Suppressor macrophage (primary cell): ENCODE measurements around the gene CAPN5.
A peak's percentile ranks its signal among the peaks of the same experiment; 100 is the strongest.
"Not testable (repeated sequence)": the region's sequence is repeated elsewhere in the genome, so short reads cannot be mapped to it uniquely, and the experiment has no call there.

ENCODE experiments used
- DNase-seq, 4 experiments: peaks; one replicate each; pipeline ENCODE4 v3.0.0-alpha.2; 2020 to 2022
- total RNA-seq, 17 experiments: gene quantifications; one replicate each; lab custom pipeline; 2026; ENCODE audit warnings: mixed read lengths in 6 of 17, inconsistent platforms in 3 of 17; lab: John Stamatoyannopoulos, UW

The CAPN5 gene
- 0.21 to 6.0 (median 2.2) reads per million in 17 experiments for total RNA-seq

DNA sequence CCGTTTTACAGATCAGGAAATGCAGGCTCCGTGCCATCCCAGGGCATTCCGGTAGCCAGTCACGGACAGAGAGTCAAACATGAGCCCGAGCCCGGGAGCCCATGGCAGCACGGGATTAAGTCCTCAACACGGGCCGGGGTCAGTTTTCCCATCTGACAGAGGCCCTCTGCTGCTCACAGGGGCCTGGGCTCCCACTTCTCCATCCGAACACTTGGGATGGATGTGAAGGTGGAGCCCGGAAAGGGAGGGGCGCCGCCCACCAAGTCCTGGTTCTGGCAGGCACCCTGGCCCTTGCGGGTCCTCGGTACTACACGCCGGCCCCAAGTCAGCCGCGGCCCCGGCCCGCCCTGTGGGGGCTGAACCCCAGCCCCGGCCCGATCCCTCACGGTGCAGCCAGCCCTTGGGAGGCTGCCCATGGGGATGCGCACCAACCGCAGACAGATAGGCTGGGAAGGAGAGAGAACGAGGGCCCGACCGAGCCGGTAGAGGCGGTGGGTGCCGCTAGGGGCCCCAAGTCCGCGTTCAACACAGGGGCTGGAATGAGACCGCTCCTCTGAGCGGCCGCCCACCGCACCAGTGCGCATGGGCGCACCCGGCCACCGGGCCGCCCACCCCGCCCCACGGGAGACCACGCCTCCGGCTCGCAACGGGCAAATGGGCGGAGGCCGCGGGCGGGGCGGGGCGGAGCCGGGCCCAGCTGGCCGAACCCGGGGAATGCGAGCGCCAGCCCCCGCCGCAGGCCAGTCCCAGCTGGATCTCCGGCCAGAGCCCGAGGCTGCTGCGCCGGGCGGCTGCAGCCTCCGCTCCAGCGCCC, at the start of gene CAPN5:
TSS of gene CAPN5 (plus strand) at position 743 of the 814 bp plus-strand sequence. CDS start 17,916 bp downstream, outside the sequence.
- DNase-seq = peak; percentile 91 to 98 (median 96)

DNA sequence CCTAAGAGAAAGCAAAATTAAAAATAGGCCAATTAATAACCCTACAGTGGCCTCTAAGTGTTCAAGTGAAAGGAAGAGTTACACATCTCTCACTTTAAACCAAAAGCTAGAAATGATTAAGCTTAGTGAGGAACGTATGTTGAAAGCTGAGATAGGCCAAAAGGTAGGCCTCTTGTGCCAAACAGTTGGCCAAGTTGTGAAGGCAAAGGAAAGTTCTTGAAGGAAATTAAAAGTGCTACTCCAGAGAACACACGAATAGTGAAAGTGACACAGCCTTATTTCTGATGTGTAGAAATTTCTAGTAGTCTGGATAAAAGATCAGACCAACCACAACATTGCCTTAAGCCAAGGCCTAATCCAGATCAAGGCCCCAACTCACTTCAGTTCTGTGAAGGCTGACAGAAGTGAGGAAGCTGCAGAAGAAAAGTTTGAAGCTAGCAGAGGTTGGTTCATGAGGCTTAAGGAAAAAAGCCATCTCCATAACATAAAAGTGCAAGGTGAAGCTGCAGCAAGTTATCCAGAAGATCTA, 48.3 kb upstream of the CAPN5 start:
- not testable (repeated sequence) for DNase-seq

DNA sequence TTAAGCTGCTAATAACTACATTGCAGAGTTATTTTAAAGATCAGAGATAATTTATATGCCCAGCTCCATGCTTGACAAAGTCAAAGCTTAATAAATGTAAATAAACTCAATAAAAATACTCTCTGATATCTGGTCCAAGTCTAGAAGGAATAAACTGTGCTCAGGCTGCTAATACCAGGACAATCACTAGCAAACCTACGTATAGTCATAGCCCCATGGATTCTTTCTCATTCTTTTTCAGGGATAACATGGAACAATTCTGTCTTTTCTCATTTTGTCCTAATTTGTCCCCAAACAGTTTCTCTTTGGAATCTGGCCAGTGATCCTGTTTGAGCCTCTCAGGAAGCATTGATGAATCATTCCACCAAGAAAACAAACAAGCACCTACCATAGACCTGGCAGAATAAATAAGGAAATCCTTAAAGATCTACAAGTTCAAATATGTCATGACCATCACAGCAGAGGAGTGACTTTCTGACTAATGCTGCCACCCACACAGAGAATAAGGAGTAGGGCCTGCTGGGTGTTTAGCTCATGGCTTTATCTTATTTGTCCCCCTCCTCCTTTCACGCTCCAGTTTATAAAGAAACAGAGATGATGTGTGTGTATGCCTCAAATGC, 46.7 kb upstream of the CAPN5 start:
- DNase-seq = peak in 2 of 4 experiments; percentile 34 to 44

DNA sequence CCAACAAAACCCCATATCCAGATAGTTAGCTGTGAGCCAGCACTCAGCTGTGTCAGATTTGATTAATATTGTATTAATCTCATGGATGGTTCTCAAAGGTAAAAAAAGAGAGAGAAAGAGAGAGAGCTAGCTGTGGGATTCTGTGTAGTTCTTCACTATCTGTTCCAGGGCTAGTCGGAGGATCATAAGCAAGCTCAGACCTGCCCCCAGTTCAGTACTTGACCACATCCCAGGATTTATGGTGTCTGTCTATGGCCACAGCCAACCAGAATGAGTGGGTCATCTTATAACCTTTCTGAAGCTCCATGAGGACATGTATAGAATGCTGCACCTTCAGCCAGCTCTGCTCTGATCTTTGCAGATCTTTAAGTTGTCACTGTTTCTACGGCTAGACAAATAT, 46.0 kb upstream of the CAPN5 start:
- DNase-seq = no peak

DNA sequence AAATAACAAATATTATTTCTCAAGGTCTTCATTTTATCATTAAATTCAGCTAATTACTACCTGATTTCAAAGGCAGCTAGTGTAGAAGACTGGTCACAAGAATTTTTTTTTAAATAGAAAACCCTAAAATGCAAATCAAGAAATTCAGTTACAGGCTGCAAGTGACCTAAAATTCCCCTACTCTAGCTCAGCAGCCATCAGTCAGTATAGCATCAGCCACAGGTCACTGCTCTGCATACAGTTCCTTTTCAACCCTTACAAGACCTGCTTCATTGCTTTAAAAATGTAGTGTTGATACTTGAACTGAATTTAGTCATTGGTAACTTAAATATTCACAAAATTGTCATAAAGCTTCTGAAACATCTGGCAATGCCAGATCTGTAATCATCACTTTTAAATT, 42.0 kb upstream of the CAPN5 start:
- DNase-seq = no peak

DNA sequence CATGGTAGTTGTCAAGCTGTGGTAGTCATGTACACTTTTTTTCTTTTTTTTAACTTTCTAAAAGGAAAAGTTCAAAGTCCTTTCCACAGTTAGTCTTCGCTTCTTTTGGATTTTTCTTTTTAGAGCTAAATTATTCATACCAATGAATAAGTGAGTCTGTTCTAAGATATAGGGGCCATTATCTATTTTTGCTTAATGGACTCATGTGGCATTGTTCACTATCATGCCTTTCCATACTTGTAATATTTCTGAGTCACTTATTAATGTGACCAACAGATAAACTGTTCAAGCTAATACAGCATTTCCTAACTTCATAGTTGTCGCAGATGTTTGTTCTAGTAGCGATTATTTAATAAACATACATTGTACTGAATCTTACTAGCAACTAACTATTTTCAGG, 40.5 kb upstream of the CAPN5 start:
- DNase-seq = no peak

DNA sequence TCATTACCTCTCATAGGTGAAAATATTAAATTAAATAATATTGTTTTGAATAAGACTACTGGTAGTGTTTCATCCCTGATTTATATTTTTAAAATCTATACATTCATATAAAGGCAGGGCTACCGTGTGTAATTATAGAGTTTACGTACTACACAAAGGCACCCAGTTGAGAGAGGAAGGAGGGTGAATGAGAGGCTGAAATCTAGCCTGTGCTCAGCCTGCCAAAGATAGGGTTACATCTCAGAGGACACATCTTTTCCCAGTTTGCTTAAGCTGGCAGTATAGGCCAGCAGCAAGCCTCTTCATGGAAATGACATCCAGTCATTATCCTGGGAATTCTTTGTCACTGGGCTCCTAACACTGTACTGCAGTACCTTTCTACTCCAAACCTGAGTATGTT, 40.0 kb upstream of the CAPN5 start:
- DNase-seq = no peak

DNA sequence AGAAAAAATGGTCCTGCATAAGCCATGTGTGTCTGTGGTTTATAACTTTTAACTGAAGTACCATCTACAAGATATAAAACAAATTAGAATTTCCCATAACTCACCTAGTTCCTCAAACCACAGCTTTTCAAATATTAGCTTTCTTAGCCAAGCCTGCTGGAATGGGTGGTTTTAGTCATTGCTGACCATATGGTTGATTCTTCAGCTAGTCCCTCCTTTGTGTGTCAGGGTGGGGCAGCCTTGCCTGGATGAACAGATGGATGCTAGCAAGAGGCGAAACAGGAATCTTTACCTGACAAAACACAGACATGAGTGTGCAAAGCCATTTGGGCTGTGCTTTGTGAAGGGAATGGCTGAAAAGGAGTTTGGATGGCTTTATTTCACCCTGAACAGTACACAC, 39.5 kb upstream of the CAPN5 start:
- DNase-seq = no peak

DNA sequence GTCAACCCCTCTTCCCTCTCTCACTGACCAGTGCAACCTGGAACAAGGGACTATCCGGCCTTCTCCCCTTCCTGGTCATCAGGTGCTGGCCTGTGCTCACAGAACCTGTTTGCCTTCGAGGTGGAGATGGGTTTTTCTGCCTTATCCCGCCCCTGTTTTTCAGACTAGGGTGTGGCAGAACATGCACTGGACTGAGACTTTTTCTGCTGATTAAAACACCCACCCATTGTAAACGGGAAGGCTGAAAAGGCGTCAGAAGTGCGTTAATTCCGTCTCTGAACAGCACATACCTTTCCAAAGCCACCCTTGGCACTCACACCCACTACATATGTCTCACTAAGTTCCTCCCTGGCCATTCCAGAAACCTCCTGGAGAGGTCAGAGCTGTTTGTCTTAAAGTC, 36.9 kb upstream of the CAPN5 start:
- DNase-seq = no peak

DNA sequence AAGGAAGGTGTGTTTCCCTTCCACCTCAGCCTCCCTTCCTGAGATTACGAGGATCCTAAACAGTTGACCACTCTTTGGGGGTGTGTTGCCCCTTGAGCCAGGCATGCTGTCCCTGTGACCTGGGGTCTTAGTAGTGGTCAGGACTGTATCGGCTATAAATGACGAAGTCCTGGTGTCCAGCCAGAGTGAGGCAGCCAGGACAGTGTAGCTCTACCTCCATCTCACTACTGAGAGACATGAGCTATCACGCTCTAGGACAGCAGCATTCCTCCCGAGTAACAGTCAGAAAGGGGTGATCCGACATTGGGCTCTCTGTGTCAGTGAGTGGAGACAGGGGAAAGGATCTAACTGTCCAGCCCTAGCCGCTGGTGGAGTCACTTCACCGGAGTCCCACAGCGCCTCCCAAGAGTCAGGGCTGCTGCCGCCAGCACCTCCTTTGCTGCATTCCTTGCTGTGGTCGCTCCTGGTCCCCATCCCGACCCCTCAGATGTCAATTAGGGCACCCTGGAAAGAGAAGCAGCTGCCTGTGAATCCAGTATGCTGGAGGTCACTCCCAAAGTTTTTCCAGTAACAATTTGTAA, 35.8 kb upstream of the CAPN5 start:
- no peak for DNase-seq

DNA sequence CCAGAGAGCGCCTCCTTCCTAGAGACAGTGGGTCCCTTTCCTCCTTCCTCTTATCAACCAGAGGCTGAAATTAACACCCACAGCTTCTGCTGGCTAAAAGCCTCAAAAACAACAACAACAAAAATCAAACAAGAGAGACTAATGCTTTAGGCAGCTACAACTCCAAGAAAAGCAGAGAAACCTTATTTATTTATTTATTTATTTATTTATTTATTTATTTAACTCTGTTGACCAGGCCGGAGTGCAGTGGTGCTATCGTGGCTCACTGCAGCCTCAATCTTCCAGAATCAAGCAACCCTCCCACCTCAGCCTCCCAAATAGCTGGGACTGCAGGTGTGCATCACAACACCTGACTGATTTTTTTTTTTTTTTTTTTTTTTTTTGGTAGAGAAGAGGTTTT, 35.2 kb upstream of the CAPN5 start:
- no peak for DNase-seq

DNA sequence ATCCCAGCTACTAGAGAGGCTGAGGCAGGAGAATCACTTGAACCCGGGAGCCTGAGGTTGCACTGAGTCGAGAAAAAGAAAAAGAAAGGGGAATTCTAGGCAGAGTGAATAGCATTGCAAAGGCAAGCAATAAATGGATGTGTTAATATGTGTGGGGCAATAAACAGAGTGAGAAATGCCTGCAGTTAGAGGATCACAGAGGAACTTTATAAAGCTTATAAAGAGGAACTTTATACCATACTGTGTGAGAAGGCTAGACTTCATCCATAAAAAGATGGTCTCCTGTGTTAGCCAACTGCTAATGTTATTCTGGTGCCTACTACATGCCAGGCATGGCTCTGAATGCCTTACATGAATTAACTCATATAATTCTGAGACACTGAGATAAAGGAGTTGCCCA, 31.7 kb upstream of the CAPN5 start:
- DNase-seq = peak in 2 of 4 experiments; percentile 34 to 53

DNA sequence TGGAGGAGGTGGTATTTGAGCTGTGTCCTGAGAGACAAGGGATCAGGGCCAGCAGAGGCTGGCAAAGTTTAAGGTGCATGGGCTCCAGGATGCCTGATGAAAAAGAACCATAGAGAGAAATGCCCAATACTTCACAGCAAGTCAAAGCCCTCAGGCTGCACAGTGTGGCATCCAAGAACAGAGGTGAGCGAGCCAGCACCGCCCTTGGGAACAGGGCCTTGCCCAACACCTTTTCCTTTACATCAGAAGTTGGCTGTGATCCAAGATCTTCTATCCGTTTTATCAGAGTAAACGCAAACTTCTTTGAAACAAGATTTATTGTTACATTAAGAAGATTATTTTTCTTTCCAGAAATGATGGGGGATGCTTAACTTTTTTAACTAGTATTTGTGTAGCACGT, 31.2 kb upstream of the CAPN5 start:
- no peak for DNase-seq

DNA sequence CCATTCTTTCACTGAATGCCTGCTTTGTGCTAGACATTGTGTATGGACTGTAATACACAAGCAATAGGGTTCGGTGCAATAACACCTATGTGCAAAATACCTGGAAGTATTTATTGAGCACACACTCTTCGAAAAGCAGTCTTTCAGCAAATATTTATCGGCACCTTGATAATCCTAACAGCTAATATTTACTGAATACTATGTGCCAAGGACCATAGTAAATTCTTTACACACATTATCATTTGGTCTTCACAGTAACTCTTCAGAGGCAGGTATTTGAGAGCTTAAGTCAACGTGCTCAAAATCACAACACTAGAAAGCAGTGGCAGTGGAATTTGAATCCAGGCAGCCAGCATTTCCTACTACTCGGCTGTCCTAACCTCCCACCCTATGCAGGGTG, 30.4 kb upstream of the CAPN5 start:
- no peak for DNase-seq

DNA sequence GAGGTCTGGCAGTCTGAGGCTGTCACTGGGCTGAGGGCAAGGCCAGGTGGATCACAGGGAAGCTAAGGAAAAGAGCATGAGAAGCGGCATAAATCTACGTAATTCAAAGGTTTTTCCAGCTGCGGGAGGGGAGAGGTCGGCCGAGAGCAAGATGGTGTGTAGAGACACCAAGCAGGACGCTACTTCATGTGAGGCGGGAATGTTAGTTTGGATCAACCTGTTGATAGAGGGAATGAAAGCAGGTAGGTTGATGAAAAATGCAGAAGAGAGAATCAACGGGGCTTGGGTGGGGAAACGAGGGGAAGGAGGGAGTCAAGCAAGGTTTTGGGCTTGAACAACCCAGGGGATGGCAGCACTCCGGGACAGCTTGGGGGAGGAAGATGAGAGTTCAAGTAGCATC, 29.7 kb upstream of the CAPN5 start:
- DNase-seq = no peak

DNA sequence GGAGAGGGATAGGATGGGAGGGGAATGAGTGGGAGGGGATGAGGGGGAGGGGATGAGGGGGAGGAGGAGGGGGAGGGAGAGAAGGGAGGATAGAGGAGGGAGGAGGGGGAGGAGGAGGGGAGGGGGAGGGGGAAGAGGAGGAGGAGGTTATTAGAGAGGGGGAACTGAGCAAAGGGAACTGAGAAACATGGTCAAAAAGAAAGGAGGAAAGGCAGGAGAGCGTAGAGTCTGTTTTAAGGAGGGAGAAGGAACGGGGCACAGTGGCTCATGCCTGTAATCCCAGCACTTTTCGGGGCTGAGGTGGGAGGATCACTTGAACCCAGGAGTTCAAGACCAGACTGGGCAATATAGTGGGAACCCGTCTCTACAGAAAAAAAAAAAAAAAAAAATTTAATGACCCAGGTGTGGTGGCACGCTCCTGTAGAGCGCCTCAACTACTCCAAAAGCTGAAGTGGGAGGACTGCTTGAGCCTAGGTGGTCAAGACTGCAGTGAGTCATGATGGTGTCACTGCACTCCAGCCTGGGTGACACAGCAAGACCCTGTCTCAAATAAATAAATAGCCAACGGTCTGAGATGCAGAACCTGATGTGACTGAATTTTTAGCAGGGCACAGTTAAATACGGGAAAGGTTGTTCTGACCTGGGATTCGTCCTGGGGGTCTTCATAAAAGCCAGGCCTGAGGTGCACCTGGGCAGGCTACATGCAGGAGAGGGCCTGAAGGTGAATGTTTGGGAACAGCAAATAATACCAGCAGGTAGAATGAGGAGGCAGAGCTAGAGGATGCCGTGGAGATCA, 28.5 kb upstream of the CAPN5 start:
- DNase-seq = peak in 1 of 4 experiments; percentile 12

DNA sequence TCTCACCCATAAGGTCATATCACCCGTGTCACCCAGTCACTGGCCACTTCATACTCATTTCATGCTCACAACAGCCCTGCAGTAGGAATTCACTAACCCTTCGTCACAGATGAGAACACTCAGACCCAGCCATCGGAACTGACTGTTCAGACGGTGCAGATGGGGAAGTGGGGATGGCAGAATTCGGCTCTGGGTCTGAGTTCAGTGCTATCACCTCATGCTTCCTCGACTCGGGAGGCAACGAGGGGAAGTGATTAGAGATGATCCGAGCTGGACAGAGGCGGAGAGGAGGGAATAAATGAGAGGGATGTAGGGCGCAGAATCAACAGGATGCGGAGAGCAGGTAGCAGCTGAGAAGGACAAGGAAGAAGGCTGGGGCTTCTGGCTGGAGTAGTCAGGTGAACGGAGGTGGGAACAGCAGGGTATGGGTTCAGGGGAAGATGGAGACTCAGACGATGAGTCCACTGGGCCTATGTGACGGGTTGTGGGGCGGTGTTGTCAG, 27.9 kb upstream of the CAPN5 start:
- DNase-seq = peak; percentile 17 to 36 (median 27)

DNA sequence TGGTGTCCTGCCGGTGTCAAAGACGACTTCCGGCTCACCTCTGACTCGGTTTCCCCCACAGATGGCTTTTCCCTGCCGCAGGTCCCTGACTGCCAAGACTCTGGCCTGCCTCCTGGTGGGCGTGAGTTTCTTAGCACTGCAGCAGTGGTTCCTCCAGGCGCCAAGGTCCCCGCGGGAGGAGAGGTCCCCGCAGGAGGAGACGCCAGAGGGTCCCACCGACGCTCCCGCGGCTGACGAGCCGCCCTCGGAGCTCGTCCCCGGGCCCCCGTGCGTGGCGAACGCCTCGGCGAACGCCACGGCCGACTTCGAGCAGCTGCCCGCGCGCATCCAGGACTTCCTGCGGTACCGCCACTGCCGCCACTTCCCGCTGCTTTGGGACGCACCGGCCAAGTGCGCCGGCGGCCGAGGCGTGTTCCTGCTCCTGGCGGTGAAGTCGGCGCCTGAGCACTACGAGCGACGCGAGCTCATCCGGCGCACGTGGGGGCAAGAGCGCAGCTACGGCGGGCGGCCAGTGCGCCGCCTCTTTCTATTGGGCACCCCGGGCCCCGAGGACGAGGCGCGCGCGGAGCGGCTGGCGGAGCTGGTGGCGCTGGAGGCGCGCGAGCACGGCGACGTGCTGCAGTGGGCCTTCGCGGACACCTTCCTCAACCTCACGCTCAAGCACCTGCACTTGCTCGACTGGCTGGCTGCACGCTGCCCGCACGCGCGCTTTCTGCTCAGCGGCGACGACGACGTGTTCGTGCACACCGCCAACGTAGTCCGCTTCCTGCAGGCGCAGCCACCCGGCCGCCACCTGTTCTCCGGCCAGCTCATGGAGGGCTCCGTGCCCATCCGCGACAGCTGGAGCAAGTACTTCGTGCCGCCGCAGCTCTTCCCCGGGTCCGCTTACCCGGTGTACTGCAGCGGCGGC, 27.0 kb upstream of the CAPN5 start:
- DNase-seq = peak; percentile 31 to 73 (median 50)

DNA sequence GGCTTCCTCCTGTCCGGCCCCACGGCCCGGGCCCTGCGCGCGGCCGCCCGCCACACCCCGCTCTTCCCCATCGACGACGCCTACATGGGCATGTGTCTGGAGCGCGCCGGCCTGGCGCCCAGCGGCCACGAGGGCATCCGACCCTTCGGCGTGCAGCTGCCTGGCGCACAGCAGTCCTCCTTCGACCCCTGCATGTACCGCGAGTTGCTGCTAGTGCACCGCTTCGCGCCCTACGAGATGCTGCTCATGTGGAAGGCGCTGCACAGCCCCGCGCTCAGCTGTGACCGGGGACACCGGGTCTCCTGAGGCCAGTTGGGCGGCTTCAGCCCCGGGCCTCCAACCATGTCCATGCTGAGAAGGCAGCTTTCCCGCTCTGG, 26.4 kb upstream of the CAPN5 start:
- no peak for DNase-seq

DNA sequence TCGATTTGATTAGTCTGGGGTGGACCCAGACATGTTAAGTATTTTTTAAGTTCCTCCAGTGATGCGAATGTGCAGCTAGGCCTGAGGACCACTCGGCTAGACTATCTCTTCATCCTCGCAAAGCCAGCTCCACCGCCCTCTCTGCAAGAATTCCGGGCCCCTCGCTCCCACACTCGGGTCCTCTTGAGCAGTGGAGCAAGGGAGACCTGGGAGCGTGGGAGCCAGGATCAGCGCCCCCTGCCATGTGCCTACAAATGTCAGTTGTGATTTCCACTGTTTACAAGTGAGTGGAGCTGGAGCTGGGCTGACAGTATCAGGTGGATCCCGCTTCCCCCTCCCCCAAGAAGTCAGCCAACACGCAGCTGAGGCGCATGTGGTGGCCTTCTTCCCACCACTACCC, 25.9 kb upstream of the CAPN5 start:
- no peak for DNase-seq

DNA sequence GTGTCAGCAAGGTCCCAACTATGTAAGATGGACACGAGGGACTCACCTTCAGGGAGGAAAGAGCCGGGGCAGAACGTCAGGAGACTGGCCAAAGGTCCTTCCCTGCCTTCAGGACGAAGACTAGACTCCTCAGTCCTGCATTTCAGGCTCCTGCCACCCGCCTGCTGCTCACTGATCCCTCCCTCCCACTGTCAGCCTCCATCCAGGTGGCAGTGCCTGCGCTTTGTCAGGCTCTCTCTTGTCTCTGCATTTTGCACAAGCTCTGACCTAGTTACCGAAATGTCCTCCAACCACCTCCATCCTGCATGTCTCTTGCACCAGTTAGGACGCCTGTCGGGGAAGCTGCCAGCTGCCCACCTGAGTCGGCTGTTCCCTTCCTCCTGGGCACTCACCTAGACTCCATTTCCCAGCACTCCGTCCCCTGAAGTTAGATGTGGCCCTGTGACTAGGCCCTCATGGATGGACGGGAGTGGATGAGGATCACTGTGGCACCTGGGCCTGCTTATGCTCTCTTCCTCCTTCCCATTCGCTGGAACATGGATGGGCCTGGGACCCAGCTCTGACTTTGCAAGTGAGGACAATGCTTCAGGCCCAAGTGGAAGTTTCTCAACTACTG, 24.6 kb upstream of the CAPN5 start:
- no peak for DNase-seq
